ENCODE measurements around the gene RPS2.
"Not testable (repeated sequence)": the region's sequence is repeated elsewhere in the genome, so short reads cannot be mapped to it uniquely, and the experiment has no call there.

DNA sequence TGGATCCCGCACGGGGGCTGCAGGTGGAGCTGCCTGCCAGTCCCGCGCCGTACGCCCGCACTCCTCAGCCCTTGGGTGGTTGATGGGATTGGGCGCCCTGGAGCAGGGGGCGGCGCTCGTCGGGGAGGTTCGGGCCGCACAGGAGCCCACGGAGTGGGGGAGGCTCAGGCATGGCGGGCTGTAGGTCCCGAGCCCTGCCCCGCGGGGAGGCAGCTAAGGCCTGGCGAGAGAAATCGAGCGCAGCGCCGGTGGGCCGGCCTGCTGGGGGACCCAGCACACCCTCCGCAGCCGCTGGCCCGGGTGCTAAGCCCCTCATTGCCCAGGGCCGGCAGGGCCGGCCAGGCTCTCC, 6.5 kb downstream of the RPS2 start:
- TF ChIP-seq, protein P1, sequence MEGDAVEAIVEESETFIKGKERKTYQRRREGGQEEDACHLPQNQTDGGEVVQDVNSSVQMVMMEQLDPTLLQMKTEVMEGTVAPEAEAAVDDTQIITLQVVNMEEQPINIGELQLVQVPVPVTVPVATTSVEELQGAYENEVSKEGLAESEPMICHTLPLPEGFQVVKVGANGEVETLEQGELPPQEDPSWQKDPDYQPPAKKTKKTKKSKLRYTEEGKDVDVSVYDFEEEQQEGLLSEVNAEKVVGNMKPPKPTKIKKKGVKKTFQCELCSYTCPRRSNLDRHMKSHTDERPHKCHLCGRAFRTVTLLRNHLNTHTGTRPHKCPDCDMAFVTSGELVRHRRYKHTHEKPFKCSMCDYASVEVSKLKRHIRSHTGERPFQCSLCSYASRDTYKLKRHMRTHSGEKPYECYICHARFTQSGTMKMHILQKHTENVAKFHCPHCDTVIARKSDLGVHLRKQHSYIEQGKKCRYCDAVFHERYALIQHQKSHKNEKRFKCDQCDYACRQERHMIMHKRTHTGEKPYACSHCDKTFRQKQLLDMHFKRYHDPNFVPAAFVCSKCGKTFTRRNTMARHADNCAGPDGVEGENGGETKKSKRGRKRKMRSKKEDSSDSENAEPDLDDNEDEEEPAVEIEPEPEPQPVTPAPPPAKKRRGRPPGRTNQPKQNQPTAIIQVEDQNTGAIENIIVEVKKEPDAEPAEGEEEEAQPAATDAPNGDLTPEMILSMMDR (conservative IDR thresholded peaks at IDR 0.05 in 1 of 2, IDR thresholded peaks at IDR 0.05 in 1 of 2; ENCODE audit: low read depth in 1 of 2, low read length in 2 of 2): not testable (repeated sequence)
- not testable (repeated sequence) for TF ChIP-seq EZH2 (IDR thresholded peaks at IDR 0.05; ENCODE audit: low read length, missing control alignments)

Measured in fibroblast of lung (primary cell).